ENCODE measurements around the gene LONP2.

- TF ChIP-seq, protein P1, sequence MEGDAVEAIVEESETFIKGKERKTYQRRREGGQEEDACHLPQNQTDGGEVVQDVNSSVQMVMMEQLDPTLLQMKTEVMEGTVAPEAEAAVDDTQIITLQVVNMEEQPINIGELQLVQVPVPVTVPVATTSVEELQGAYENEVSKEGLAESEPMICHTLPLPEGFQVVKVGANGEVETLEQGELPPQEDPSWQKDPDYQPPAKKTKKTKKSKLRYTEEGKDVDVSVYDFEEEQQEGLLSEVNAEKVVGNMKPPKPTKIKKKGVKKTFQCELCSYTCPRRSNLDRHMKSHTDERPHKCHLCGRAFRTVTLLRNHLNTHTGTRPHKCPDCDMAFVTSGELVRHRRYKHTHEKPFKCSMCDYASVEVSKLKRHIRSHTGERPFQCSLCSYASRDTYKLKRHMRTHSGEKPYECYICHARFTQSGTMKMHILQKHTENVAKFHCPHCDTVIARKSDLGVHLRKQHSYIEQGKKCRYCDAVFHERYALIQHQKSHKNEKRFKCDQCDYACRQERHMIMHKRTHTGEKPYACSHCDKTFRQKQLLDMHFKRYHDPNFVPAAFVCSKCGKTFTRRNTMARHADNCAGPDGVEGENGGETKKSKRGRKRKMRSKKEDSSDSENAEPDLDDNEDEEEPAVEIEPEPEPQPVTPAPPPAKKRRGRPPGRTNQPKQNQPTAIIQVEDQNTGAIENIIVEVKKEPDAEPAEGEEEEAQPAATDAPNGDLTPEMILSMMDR (IDR thresholded peaks at IDR 0.05; ENCODE audit: low read depth, low read length, missing input control): no peak
- TF ChIP-seq, protein P2, sequence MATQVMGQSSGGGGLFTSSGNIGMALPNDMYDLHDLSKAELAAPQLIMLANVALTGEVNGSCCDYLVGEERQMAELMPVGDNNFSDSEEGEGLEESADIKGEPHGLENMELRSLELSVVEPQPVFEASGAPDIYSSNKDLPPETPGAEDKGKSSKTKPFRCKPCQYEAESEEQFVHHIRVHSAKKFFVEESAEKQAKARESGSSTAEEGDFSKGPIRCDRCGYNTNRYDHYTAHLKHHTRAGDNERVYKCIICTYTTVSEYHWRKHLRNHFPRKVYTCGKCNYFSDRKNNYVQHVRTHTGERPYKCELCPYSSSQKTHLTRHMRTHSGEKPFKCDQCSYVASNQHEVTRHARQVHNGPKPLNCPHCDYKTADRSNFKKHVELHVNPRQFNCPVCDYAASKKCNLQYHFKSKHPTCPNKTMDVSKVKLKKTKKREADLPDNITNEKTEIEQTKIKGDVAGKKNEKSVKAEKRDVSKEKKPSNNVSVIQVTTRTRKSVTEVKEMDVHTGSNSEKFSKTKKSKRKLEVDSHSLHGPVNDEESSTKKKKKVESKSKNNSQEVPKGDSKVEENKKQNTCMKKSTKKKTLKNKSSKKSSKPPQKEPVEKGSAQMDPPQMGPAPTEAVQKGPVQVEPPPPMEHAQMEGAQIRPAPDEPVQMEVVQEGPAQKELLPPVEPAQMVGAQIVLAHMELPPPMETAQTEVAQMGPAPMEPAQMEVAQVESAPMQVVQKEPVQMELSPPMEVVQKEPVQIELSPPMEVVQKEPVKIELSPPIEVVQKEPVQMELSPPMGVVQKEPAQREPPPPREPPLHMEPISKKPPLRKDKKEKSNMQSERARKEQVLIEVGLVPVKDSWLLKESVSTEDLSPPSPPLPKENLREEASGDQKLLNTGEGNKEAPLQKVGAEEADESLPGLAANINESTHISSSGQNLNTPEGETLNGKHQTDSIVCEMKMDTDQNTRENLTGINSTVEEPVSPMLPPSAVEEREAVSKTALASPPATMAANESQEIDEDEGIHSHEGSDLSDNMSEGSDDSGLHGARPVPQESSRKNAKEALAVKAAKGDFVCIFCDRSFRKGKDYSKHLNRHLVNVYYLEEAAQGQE (IDR thresholded peaks at IDR 0.05): peak; percentile 68
- TF ChIP-seq RAD21 (IDR thresholded peaks at IDR 0.05) (peak; percentile 49 to 62), MAX (IDR thresholded peaks at IDR 0.05) (peak; percentile 99), SP1 (IDR thresholded peaks at IDR 0.05) (peak; percentile 90), YY1 (IDR thresholded peaks at IDR 0.05) (peak; percentile 89)
- TF ChIP-seq, protein P3, sequence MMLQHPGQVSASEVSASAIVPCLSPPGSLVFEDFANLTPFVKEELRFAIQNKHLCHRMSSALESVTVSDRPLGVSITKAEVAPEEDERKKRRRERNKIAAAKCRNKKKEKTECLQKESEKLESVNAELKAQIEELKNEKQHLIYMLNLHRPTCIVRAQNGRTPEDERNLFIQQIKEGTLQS (IDR thresholded peaks at IDR 0.05): peak; percentile 83
These were observed 8.5 kb upstream of the LONP2 start for GRCh38 chr16:48235556-48236136.
